OCI-LY3 (cell line): Measurements from ENCODE around the gene FCRL4.

Experiments used
- H2AFZ ChIP-seq: fragments of 200-600, 300-600 bp; shearing (Covaris generic); 2 replicates; pipeline ENCODE4 v1.6.0; 2014; ENCODE audit warnings: antibody characterized with exemption, low read depth, low read length
- H3K27ac ChIP-seq: fragments of 200-600, 300-600 bp; sonication (generic); 2 replicates; pipeline ENCODE4 v1.5.1; 2014; ENCODE audit warnings: mild to moderate bottlenecking, low read length, moderate library complexity, mixed read lengths
- H3K27me3 ChIP-seq: fragments of 200-600, 300-600 bp; sonication (generic); 2 replicates; pipeline ENCODE4 v1.6.1; 2014; ENCODE audit warnings: low read depth, low read length, mixed read lengths
- H3K36me3 ChIP-seq: fragments of 200-600, 300-600 bp; sonication (generic); replicated peaks from 2 replicates; pipeline ENCODE3; 2014; ENCODE audit warnings: low read depth, low read length, mixed read lengths
- H3K4me1 ChIP-seq: fragments of 300-600, 200-600 bp; sonication (generic); 2 replicates; pipeline ENCODE4 v1.6.1; 2014; ENCODE audit warnings: low read length, mixed read lengths
- H3K4me2 ChIP-seq: fragments of 200-600, 300-600 bp; sonication (generic); 2 replicates; pipeline ENCODE4 v1.6.1; 2014; ENCODE audit warnings: low read length, mixed read lengths
- H3K4me3 ChIP-seq: fragments of 300-600, 200-600 bp; sonication (generic); 2 replicates; pipeline ENCODE4 v1.5.1; 2014; ENCODE audit warnings: antibody characterized with exemption, mild to moderate bottlenecking, low read length, moderate library complexity
- H3K79me2 ChIP-seq: fragments of 300-600, 200-600 bp; shearing (Covaris generic); 2 replicates; pipeline ENCODE4 v1.6.1; 2014; ENCODE audit warnings: mild to moderate bottlenecking, low read length, mixed read lengths
- H3K9ac ChIP-seq: fragments of 300-600, 200-600 bp; shearing (Covaris generic); 2 replicates; pipeline ENCODE4 v1.6.0; 2014; ENCODE audit warnings: mild to moderate bottlenecking, low read length, moderate library complexity
- H3K9me3 ChIP-seq: fragments of 200-600, 300-600 bp; shearing (Covaris generic); 2 replicates; pipeline ENCODE4 v1.6.1; 2014; ENCODE audit warnings: low read length, mixed read lengths; ENCODE audit not compliant: insufficient read depth
- H4K20me1 ChIP-seq: fragments of 200-600, 300-600 bp; sonication (generic); 2 replicates; pipeline ENCODE4 v1.6.1; 2016; ENCODE audit warnings: low read length, mixed read lengths; ENCODE audit not compliant: insufficient read depth
- EZH2phosphoT487 ChIP-seq: fragments of 200-600 bp; shearing (Covaris generic); IDR thresholded peaks from 2 replicates; pipeline ENCODE4 v1.6.1; 2018; ENCODE audit warnings: antibody characterized with exemption, mixed run types, low read depth
- TF ChIP-seq, protein P1 (sequence below): fragments of 200-600, 300-600 bp; sonication (generic); IDR thresholded peaks from 2 replicates; pipeline ENCODE4 v1.5.1; 2014; ENCODE audit warnings: antibody characterized with exemption, low read length, low read depth

Gene FCRL4

GRCh38 chr1:157577420-157577819 is 20.5 kb downstream of the FCRL4 start:
- no peak overlapping the region for H3K9ac ChIP-seq
- TF ChIP-seq, protein P1, sequence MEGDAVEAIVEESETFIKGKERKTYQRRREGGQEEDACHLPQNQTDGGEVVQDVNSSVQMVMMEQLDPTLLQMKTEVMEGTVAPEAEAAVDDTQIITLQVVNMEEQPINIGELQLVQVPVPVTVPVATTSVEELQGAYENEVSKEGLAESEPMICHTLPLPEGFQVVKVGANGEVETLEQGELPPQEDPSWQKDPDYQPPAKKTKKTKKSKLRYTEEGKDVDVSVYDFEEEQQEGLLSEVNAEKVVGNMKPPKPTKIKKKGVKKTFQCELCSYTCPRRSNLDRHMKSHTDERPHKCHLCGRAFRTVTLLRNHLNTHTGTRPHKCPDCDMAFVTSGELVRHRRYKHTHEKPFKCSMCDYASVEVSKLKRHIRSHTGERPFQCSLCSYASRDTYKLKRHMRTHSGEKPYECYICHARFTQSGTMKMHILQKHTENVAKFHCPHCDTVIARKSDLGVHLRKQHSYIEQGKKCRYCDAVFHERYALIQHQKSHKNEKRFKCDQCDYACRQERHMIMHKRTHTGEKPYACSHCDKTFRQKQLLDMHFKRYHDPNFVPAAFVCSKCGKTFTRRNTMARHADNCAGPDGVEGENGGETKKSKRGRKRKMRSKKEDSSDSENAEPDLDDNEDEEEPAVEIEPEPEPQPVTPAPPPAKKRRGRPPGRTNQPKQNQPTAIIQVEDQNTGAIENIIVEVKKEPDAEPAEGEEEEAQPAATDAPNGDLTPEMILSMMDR, result no peak
- TF ChIP-seq EZH2phosphoT487, result no peak
- H4K20me1 ChIP-seq, result no peaks in the 10 kb centered on the region
- H2AFZ ChIP-seq, result no peak overlapping the region
- H3K4me3 ChIP-seq, result no peak overlapping the region
- no peak overlapping the region for H3K4me2 ChIP-seq
- H3K27me3 ChIP-seq, result peaks cover 76% of the 10 kb centered on the region
- H3K36me3 ChIP-seq, result no peaks in the 10 kb centered on the region
- H3K79me2 ChIP-seq, result no peaks in the 10 kb centered on the region
- peaks cover 35% of the 10 kb centered on the region for H3K4me1 ChIP-seq
- no peaks in the 10 kb centered on the region for H3K9me3 ChIP-seq
- no peak overlapping the region for H3K27ac ChIP-seq

DNA sequence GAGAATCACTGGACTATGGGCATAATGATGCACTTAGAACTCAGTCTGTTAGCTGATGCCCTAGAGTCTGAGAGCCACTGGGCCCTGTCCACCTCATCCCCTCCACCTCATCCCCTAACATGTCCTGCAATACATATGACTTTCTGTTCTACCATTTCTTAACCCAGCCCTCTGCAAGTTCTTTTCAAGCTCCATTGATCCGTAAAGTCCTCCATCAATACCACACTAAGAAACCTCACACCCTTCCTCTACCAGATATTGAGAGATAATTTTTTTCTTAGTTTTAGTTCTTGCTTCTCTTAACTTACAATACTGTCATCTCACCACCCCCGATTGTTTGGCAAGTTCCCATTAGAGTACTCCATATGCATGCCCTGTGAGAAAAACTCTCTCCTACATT is 22.1 kb downstream of the FCRL4 start:
- Histone ChIP-seq H4K20me1 (no peaks in the 10 kb centered on the region), H3K9ac (no peak overlapping the region), H3K79me2 (no peaks in the 10 kb centered on the region), H3K4me3 (no peak overlapping the region), H3K27ac (no peak overlapping the region), H3K9me3 (no peaks in the 10 kb centered on the region), H3K36me3 (no peaks in the 10 kb centered on the region), H2AFZ (no peak overlapping the region), H3K27me3 (peaks cover 59% of the 10 kb centered on the region), H3K4me2 (peak overlapping the region; percentile 3; the same call in 1 of the 2 replicates), H3K4me1 (peaks cover 21% of the 10 kb centered on the region)
- no peak for TF ChIP-seq EZH2phosphoT487
- TF ChIP-seq, protein P1, result no peak

GRCh38 chr1:157574836-157575235 is 23.0 kb downstream of the FCRL4 start:
- H4K20me1 ChIP-seq, result no peaks in the 10 kb centered on the region
- H3K4me1 ChIP-seq, result peaks cover 13% of the 10 kb centered on the region
- no peaks in the 10 kb centered on the region for H3K79me2 ChIP-seq
- H3K4me2 ChIP-seq, result no peak overlapping the region
- no peaks in the 10 kb centered on the region for H3K36me3 ChIP-seq
- no peak overlapping the region for H2AFZ ChIP-seq
- TF ChIP-seq, protein P1, result no peak
- TF ChIP-seq EZH2phosphoT487, result no peak
- no peak overlapping the region for H3K9ac ChIP-seq
- no peaks in the 10 kb centered on the region for H3K9me3 ChIP-seq
- H3K27ac ChIP-seq, result no peak overlapping the region
- no peak overlapping the region for H3K4me3 ChIP-seq
- peaks cover 59% of the 10 kb centered on the region for H3K27me3 ChIP-seq

GRCh38 chr1:157566484-157567300 is 31.2 kb downstream of the FCRL4 start:
- H3K36me3 ChIP-seq, result no peaks in the 10 kb centered on the region
- H3K79me2 ChIP-seq, result no peaks in the 10 kb centered on the region
- no peak overlapping the region for H3K9ac ChIP-seq
- H3K27me3 ChIP-seq, result peaks cover 63% of the 10 kb centered on the region
- TF ChIP-seq, protein P1, result no peak
- no peak for TF ChIP-seq EZH2phosphoT487
- peaks cover 74% of the 10 kb centered on the region for H3K4me1 ChIP-seq
- peak overlapping the region; percentile 17 for H3K27ac ChIP-seq
- H2AFZ ChIP-seq, result no peak overlapping the region
- H3K9me3 ChIP-seq, result no peaks in the 10 kb centered on the region
- H4K20me1 ChIP-seq, result no peaks in the 10 kb centered on the region
- peak overlapping the region; percentile 16 for H3K4me3 ChIP-seq
- H3K4me2 ChIP-seq, result peak overlapping the region; percentile 49
